COR-L47 (cell line): ENCODE measurements around the gene RAB33B.

ENCODE experiments used
- DNase-seq: peaks from one replicate; lab custom pipeline; 2025; lab: John Stamatoyannopoulos, UW

Gene RAB33B

DNA sequence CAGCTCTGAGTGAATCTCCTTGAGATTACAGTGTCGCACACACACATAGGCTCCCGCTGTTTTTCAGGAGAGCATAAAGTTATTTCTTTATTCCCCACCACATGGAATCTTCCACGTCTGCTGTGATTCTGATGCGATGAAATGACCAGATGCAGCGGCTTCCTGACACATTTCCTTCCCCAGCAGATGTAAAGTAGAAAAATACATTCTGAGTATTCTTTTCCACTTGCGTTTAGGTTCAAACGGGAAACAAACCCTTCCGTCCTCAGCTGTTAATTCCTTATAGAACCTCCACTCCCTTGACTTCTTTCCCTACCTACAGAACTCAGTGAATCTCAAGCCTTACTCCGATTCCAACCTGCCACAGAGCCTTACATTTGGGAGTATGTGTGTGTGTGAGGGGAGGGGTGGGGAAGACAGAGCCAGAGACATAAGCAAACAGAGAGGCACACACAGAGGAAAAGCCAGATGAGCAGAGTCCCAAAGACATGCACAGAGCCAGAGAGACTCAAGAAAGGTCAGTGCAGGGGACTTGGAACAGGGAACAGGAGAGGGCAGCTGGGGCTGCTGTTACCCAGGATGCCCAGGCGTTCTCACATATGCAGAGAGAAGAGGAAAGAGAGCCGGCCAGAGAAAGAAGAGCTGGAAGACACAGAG, 54.8 kb downstream of the RAB33B start:
- no peak for DNase-seq

DNA sequence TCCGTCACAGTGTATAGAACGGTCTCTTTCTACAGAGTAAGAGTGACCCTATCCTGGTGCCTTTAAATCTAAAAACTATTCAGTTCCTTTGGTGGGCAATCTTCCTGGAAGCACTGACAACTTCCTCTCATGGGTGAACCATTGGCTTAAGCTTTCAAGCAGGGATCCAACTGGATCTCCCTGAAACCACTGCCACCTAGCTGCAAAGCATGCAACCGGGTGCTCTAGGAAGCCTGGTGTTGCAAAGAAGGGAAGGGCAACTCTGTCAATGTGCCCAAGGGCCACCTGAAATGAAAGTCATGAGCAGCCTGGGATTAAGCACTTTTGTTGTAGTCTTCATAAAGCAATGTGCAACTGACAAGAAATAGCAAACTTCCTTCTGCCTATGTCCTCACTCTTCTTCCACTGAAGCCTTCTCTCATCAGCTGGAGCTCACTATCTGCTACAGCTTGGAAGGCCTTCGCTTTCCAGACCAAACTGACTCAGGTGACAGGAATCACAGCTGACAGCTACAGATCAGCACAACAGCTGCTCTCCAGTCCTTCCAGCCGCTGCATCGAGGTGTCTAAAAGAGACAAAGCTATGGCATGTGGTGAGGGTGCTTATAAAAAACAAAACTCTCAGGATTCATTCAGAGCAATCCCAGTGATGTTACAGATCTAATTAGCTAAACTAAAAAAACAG, 55.9 kb downstream of the RAB33B start:
- peak; percentile 16 for DNase-seq

DNA sequence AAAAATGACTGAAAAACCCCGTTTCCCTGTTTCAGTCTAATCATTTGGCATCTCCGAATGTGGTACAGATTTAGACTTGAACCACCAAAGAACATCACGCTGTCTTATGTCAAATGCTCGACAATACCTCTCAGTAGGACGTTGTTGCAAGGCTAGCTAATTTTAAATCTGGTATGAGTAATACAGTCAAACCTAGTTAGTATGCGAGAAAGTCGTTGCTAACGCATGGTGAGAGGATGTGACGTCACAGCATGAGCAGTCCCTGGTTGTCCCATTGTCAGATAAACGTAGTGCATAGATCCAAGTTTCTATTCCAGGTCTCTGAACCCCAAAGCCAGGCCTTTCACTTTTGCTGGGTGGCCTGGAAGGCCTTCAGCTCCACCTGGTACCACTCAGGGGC, 57.4 kb downstream of the RAB33B start:
- no peak for DNase-seq

DNA sequence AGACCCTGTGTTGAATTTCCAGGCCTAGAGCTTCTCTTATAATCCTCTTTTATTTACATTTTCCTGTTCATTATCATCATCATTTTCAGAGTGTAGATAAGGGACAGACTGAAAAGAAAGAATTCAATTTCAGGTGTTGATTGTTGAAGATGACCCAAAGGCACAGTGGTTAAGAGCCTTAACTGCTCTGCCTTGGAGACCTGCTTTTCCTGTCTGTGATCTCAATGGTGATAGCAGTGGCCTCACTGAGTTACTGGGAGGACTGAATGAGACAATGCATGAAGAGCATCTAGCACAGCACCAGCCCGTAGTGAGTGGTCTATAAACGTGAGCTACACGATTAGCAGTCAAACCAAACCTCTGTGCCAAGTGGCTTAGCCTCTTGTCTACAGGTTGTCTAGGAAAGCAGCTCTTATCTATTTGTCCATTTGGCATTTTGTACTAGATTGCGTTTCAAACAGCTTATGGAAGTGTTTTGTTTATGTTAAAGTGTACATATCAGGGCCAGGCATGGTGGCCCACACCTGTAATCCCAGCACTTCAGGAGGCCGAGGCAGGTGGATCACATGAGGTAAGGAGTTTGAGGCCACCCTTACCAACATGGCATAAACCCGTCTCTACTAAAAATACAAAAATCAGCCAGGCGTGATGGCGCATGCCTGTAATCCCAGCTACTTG, 60.6 kb downstream of the RAB33B start:
- no peak for DNase-seq

DNA sequence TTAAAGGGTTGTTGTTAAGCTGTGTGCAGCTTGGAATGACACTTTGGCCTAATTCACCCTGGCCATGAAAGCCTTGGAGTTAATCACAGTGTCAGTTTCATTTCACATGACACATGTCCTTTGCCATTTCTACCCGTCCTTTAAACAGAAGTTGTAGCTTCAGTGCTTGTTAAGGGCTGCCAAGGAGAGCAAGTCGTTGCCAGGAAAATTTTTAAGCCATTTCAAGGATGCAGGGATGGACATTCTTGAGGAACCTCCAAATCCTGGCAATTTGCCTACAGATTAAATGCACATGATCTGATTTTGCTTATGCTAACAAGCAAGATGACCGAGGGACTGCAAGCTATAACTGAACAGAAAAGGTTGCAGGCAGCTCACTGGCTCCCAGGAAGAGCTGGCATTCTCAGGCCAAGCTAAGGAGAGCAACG, 61.6 kb downstream of the RAB33B start:
- no peak for DNase-seq

DNA sequence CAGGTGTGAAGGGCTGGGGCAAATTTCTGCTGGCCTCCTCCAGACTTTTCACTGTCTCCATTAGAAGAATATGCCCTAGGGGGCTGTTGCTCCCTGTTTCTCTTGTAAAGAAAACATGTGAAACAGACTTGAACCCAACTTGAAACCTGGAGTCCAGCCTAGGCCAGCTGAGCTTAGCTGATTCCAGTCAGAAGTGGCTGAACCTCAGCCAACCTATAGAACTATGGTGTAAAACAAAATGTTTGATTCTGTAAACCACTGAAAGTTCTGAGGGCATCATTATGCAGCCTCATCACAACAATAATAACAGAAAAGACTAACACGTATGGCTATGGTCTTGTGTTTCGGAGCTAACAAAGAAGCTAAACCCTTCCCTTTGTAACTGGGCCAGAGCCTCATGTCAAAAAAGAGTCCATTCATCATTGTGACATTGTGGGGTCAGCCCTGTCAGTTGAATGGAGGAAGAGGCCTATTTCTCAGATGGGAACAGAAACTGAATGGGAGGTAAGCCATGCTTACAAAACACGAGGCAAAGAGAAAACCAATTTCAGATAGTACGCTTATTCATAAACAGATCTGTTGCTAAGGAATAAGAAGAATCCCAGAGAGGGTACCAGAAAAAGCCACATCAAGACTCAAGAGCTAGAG, 68.0 kb downstream of the RAB33B start:
- no peak for DNase-seq

DNA sequence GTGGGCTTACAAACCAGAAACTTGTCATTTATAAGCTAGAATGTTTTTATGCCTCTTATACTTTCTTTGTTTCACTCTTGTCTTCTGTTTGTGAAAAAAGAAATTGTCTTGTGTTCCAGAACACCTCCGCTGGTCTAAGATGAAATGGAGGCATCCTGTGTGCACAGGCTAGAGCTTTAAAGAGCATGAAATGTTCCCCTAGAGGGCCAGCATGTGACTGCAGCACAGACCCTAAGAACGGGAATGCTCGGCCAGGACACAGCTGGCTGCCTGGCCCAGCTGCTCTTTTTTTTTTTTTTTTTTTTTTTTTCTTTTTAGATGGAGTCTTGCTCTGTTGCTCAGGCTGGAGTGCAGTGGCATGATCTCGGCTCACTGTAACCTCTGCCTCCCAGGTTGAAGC, 68.5 kb downstream of the RAB33B start:
- DNase-seq = no peak

DNA sequence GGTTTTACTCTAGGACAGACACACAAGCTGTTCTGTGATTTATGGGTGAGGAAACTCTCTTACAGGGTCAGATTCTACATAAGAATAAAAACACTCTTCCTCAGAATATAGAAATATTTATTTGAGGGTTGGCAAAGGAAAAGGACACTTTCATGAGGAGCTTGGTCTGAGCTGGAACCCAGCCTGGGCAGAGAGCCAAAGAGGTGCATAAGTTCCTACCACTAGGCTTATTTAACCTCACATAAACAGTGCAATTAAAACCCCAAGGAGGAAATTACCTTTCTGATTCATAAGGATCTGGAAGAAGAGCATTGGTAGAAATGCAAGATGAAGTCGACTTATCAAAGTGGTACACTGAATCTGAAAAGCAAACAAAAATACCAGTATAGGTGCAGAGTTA, 69.2 kb downstream of the RAB33B start:
- peak; percentile 26 for DNase-seq

DNA sequence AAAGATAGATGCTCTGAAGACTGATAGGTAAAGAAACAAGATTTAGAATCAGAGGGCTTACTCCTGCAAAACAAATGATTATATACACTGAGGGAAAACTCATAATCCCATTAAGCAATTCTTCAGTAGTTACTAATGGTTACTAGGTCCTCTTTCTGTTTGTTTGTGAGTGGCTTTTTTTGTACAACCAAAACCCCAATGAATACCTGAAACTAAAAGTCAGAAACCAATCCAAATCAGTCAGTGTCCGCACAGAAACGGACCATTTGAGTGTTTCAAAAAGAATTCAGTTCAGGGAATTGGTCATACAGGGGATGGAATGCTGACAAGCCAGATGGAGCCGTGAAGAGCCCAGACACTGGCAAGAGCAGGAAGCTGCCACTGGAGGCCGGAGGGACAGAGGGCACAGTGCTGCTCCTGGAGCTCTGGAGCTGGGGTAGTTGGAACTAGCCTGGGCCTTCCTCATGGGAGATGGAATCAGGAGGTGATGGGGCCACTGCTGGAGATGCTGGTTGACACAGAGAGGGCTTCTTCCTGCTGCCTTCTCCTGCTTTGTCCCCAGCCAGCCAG, 70.2 kb downstream of the RAB33B start:
- no peak for DNase-seq

DNA sequence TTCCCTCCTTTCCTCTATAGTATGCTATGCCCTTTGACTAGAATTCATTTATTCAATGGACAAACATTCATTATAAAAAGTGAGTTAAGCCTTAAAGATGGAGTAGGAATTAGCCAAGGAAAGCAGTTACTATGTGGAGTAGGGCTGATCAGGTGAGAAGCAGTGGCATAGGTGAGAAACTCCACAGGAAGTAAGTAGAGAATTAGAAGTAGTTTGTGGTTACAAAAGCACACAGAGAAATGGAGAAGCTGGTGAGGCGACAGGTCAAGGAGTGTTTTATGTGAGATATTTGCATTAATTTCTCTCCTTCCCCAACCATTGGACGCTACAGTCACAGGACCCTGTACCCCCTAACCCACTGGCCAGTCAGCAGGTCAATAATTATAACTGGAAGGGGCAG, 71.5 kb downstream of the RAB33B start:
- no peak for DNase-seq
